Measurements from ENCODE around the gene LSAMP. TPM values are rescaled to one million over a fixed set of nuclear protein-coding genes. Genes with fewer than 3 reads are reported as not detected.

The LSAMP gene
- total RNA-seq, 1 donor from 2014 or later: not detected

GRCh38 chr3:116020495-116020894 is 424.8 kb downstream of the LSAMP start:
- DNase-seq (ENCODE audit: low read depth in 2 of 2): no peak

GRCh38 chr3:116019254-116019763 is 426.0 kb downstream of the LSAMP start:
- no peak for DNase-seq (ENCODE audit: low read depth in 2 of 2)

- DNase-seq (ENCODE audit: low read depth in 2 of 2): no peak
These were observed 426.6 kb downstream of the LSAMP start for GRCh38 chr3:116018646-116019045.

GRCh38 chr3:116015931-116016330 is 429.4 kb downstream of the LSAMP start:
- DNase-seq (ENCODE audit: low read depth in 2 of 2): no peak

GRCh38 chr3:116007000-116007399 is 438.3 kb downstream of the LSAMP start:
- DNase-seq (ENCODE audit: low read depth in 2 of 2): no peak

GRCh38 chr3:116005404-116005803 is 439.9 kb downstream of the LSAMP start:
- DNase-seq (ENCODE audit: low read depth in 2 of 2): no peak

GRCh38 chr3:116002235-116002634 is 443.1 kb downstream of the LSAMP start:
- no peak for DNase-seq (ENCODE audit: low read depth in 2 of 2)

GRCh38 chr3:116001151-116001621 is 444.1 kb downstream of the LSAMP start:
- DNase-seq (ENCODE audit: low read depth in 2 of 2): no peak

- peak in 1 of 2 donors; percentile 7 for DNase-seq (ENCODE audit: low read depth in 2 of 2)
These were observed 445.0 kb downstream of the LSAMP start for GRCh38 chr3:116000311-116000710.

GRCh38 chr3:115999613-116000012 is 445.7 kb downstream of the LSAMP start:
- no peak for DNase-seq (ENCODE audit: low read depth in 2 of 2)

GRCh38 chr3:115999001-115999585 is 446.2 kb downstream of the LSAMP start:
- no peak for DNase-seq (ENCODE audit: low read depth in 2 of 2)

GRCh38 chr3:115996420-115997108 is 448.7 kb downstream of the LSAMP start:
- no peak for DNase-seq (ENCODE audit: low read depth in 2 of 2)

- DNase-seq (ENCODE audit: low read depth in 2 of 2): no peak
These were observed 454.6 kb downstream of the LSAMP start for GRCh38 chr3:115990669-115991068.

- no peak for DNase-seq (ENCODE audit: low read depth in 2 of 2)
These were observed 455.4 kb downstream of the LSAMP start for GRCh38 chr3:115989684-115990421.

GRCh38 chr3:115986555-115987207 is 458.6 kb downstream of the LSAMP start:
- peak in 1 of 2 donors; percentile 3 for DNase-seq (ENCODE audit: low read depth in 2 of 2)

GRCh38 chr3:115982629-115983028 is 462.7 kb downstream of the LSAMP start:
- DNase-seq (ENCODE audit: low read depth in 2 of 2): no peak

- DNase-seq (ENCODE audit: low read depth in 2 of 2): no peak
These were observed 463.2 kb downstream of the LSAMP start for GRCh38 chr3:115982108-115982507.

- DNase-seq (ENCODE audit: low read depth in 2 of 2): no peak
These were observed 464.6 kb downstream of the LSAMP start for GRCh38 chr3:115980709-115981108.

- DNase-seq (ENCODE audit: low read depth in 2 of 2): no peak
These were observed 467.4 kb downstream of the LSAMP start for GRCh38 chr3:115977866-115978265.

GRCh38 chr3:115975796-115976195 is 469.5 kb downstream of the LSAMP start:
- no peak for DNase-seq (ENCODE audit: low read depth in 2 of 2)

GRCh38 chr3:115975353-115975752 is 469.9 kb downstream of the LSAMP start:
- DNase-seq (ENCODE audit: low read depth in 2 of 2): no peak

- DNase-seq (ENCODE audit: low read depth in 2 of 2): no peak
These were observed 470.3 kb downstream of the LSAMP start for GRCh38 chr3:115974940-115975339.
